K562 (cell line): ENCODE measurements around the gene IQGAP3. TPM values are rescaled to one million over a fixed set of nuclear protein-coding genes. Genes with fewer than 3 reads are reported as not detected.

Experiments used
- ATAC-seq: fragments of 200-7000 bp; cut with Tn5 transposase; 3 replicates; pipeline ENCODE4 v1.9.1; 2020; ENCODE audit warnings: moderate library complexity
- BruUV-seq: library from RNA; stranded (reverse); fragments of 400-500 nt; replicated peaks from 2 replicates; lab custom pipeline; 2021; lab: Mats Ljungman, UMichigan
- CTCF ChIA-PET: fragments of 300-600 bp; formaldehyde crosslinking; extraction: SDS; loops from one replicate; lab custom pipeline; 2021; ENCODE audit warnings: low intra/inter-chr PET ratio; lab: Yijun Ruan, JAX
- POLR2A ChIA-PET: fragments of 300-600, 350-650 bp; sonication (Branson Sonifier 250); formaldehyde crosslinking; extraction: SDS; loops from one replicate; lab custom pipeline; 2021; ENCODE audit warnings: antibody characterized with exemption, inconsistent platforms; lab: Yijun Ruan, JAX
- DNase-seq, 4 experiments: peaks; one replicate each; pipeline versions ENCODE4 v3.0.0 to v3.0.0-alpha.2; 2011 to 2018; ENCODE audit warnings: low spot score in 3 of 4, mixed read lengths in 3 of 4; ENCODE audit errors: extremely low read depth in 1 of 4
- FAIRE-seq: peaks from 2 replicates; lab custom pipeline; 2011; peaks lifted over from hg19 to GRCh38; lab: Jason Lieb, UNC
- H2AFZ ChIP-seq: 2 replicates; pipeline ENCODE4 v1.6.0; 2011; ENCODE audit warnings: low read depth, low read length, control low read depth, inconsistent platforms
- H3K27ac ChIP-seq: fragments of 200-600 bp; 3 replicates; pipeline ENCODE4 v1.8.0; 2011; ENCODE audit warnings: low read depth, mild to moderate bottlenecking, control low read depth, inconsistent platforms, low read length, moderate library complexity, mixed read lengths; ENCODE audit errors: extremely low read depth
- H3K27me3 ChIP-seq, 2 experiments: fragments of 300-600 bp in 1 of 2; 2 replicates in 1 of 2; 3 replicates in 1 of 2; pipeline versions ENCODE4 v1.6.0 to v1.8.0; 2011; ENCODE audit warnings: inconsistent platforms in 2 of 2, low read length in 2 of 2, mild to moderate bottlenecking in 1 of 2, mixed read lengths in 1 of 2, moderate library complexity in 1 of 2; ENCODE audit not compliant: control insufficient read depth in 2 of 2, insufficient read depth in 2 of 2
- H3K36me3 ChIP-seq: fragments of 300-600 bp; 3 replicates; pipeline ENCODE4 v1.8.0; 2011; ENCODE audit warnings: mild to moderate bottlenecking, low read length, inconsistent platforms; ENCODE audit not compliant: control insufficient read depth, insufficient read depth
- H3K4me1 ChIP-seq, 2 experiments: fragments of 200-600 bp in 1 of 2; replicated peaks in 1 of 2; 2 replicates in 1 of 2; 3 replicates in 1 of 2; pipeline versions ENCODE4 v1.5.1 to v1.8.0; 2011; ENCODE audit warnings: inconsistent platforms in 2 of 2, low read length in 2 of 2, mild to moderate bottlenecking in 1 of 2, mixed read lengths in 1 of 2, moderate library complexity in 1 of 2; ENCODE audit not compliant: control insufficient read depth in 2 of 2, insufficient read depth in 2 of 2
- H3K4me2 ChIP-seq: 2 replicates; pipeline ENCODE4 v1.6.1; 2011; ENCODE audit warnings: low read length, control low read depth, inconsistent platforms, mixed read lengths; ENCODE audit not compliant: insufficient read depth
- H3K4me3 ChIP-seq: fragments of 200-600 bp; sonication (generic), shearing (Covaris generic); 2 replicates; pipeline ENCODE4 v1.5.1; 2016; ENCODE audit warnings: control low read depth, inconsistent platforms
- H3K79me2 ChIP-seq: fragments of 200-600 bp; 3 replicates; pipeline ENCODE4 v1.8.0; 2011; ENCODE audit warnings: low read length, inconsistent platforms; ENCODE audit not compliant: control insufficient read depth, insufficient read depth
- H3K9ac ChIP-seq, 2 experiments: 2 replicates each; pipeline versions ENCODE4 v1.6.0 to v1.6.1; 2011; ENCODE audit warnings: low read depth in 2 of 2, low read length in 2 of 2, control low read depth in 1 of 2, inconsistent platforms in 1 of 2, mild to moderate bottlenecking in 1 of 2, mixed read lengths in 1 of 2; ENCODE audit not compliant: insufficient read depth in 1 of 2
- H3K9me1 ChIP-seq: one replicate; pipeline ENCODE4 v1.6.0; 2011; ENCODE audit warnings: inconsistent platforms, mild to moderate bottlenecking, low read length, moderate library complexity; ENCODE audit not compliant: control insufficient read depth, insufficient read depth
- H3K9me3 ChIP-seq: replicated peaks from 2 replicates; pipeline ENCODE4 v1.5.1; 2011; ENCODE audit warnings: low read depth, low read length, inconsistent platforms; ENCODE audit not compliant: control insufficient read depth, insufficient read depth
- H4K20me1 ChIP-seq: replicated peaks from 2 replicates; pipeline ENCODE4 v1.6.1; 2011; ENCODE audit warnings: low read length, inconsistent platforms, mixed read lengths; ENCODE audit not compliant: control insufficient read depth, insufficient read depth
- BRCA1 ChIP-seq, 2 experiments: fragments of 450-650 bp in 1 of 2; sonication (generic) in 1 of 2; formaldehyde crosslinking in 1 of 2; IDR thresholded peaks; 2 replicates each; pipeline versions ENCODE4 v1.5.0 to v1.6.1; 2017 to 2020; ENCODE audit warnings: mild to moderate bottlenecking in 1 of 2, missing genetic modification reagents in 1 of 2
- CBX8 ChIP-seq: fragments of 200-600 bp; sonication (generic); IDR thresholded peaks from 2 replicates; pipeline ENCODE4 v1.6.1; 2012; ENCODE audit warnings: borderline replicate concordance, mixed run types, low read depth, mild to moderate bottlenecking, moderate library complexity, mixed read lengths, low read length, control low read depth, inconsistent platforms; ENCODE audit not compliant: poor library complexity, severe bottlenecking; ENCODE audit errors: extremely low read depth
- WGBS: fragments of 100-300 bp; shearing (Covaris generic); methylation state at CpG from one replicate; pipeline ENCODE4 v1.1.6; 2016; ENCODE audit warnings: low coverage, mixed read lengths; ENCODE audit not compliant: insufficient coverage; ENCODE audit errors: missing lambda C conversion rate; 5-methylcytosine and 5-hydroxymethylcytosine counted together
- in situ Hi-C: fragments of 300-500 bp; cut with MboI; formaldehyde crosslinking; loops from 4 replicates; pipeline ENCODE4 v1.15.0; 2018; ENCODE audit warnings: inconsistent platforms, mixed read lengths
- intact Hi-C: fragments of 100-400 bp; cut with micrococcal nuclease; formaldehyde crosslinking; loops from 2 replicates; pipeline ENCODE4 v1.14.2; 2022
- polyA plus RNA-seq, 8 experiments: library from polyadenylated mRNA; depleted of rRNA in 4 of 8; stranded (reverse) in 5 of 8; unstranded in 3 of 8; fragments of >200 nt; fragmentation: Nextera tagmentation in 2 of 8; fragmentation: Illumina TruSeq in 1 of 8; extraction: Ambion mirVana in 2 of 8; extraction: Trizol in 1 of 8; gene quantifications; 2 replicates each; pipeline versions ENCODE4 v1.2.1 to v1.2.3, GENCODE V29; 2011 to 2014; ENCODE audit warnings: inconsistent platforms in 1 of 8, missing spikeins in 1 of 8
- total RNA-seq, 7 experiments: library from RNA; depleted of rRNA in 6 of 7; stranded (reverse); fragments of >200 nt in 6 of 7; fragmentation: Illumina TruSeq in 2 of 7; extraction: Trizol in 2 of 7; gene quantifications; 2 replicates each; pipeline versions ENCODE4 v1.2.1 to v1.2.3, GENCODE V29; 2011 to 2021; ENCODE audit warnings: low replicate concordance in 1 of 7
- TF ChIP-seq, protein P1 (sequence below), 2 experiments: fragments of 450-650 bp; formaldehyde crosslinking in 1 of 2; IDR thresholded peaks; 2 replicates each; pipeline versions ENCODE4 v1.4.0 to v1.6.1; 2014 to 2020; ENCODE audit warnings: mild to moderate bottlenecking in 2 of 2, borderline replicate concordance in 1 of 2, low read depth in 1 of 2

The IQGAP3 gene
- total and polyA plus RNA-seq, 9 of the 15 experiments (the other 6 are each of a cell fraction or from before 2014, with no cell fraction given), result 1.4 to 16.6 (median 11.9) TPM

GRCh38 chr1:156619582-156619955, 47.2 kb upstream of the IQGAP3 start:
- in situ Hi-C loops, result no loop called here
- FAIRE-seq (no peak), DNase-seq (no peak), ATAC-seq (no peak)
- Histone ChIP-seq H2AFZ (no peak overlapping the region), H3K9me3 (no peaks in the 10 kb centered on the region), H3K27me3 (no peaks in the 10 kb centered on the region), H3K4me3 (no peak overlapping the region), H3K9me1 (no peaks in the 10 kb centered on the region), H3K4me2 (no peak overlapping the region), H3K79me2 (no peaks in the 10 kb centered on the region), H3K27ac (no peak overlapping the region), H3K4me1 (peaks cover 17 to 34% of the 10 kb centered on the region in 2 experiments), H3K36me3 (no peaks in the 10 kb centered on the region), H3K9ac (no peak overlapping the region), H4K20me1 (no peaks in the 10 kb centered on the region)
- TF ChIP-seq BRCA1 (IDR thresholded peaks at IDR 0.05) (no peak), BRCA1 (CRISPR knock-in tag; IDR thresholded peaks at IDR 0.05) (0 out of 2 replicates have a peak, but pooled peaks have one; percentile 58), CBX8 (no peak)
- intact Hi-C loops, result no loop called here
- 5% methylated on average over 6 of the region's 6 CpGs for WGBS
- ChIA-PET POLR2A (interaction anchor here (1.0 to 1.4 kb wide), 3 partner anchors 11 to 523 kb away, joined by 3 read pairs; no protein-coding TSS in a partner anchor), CTCF (interaction anchor here (1.0 kb wide), 1 partner anchor 107 kb away, joined by 3 read pairs; no protein-coding TSS in a partner anchor)
- BruUV-seq, result no TSS peak

DNA sequence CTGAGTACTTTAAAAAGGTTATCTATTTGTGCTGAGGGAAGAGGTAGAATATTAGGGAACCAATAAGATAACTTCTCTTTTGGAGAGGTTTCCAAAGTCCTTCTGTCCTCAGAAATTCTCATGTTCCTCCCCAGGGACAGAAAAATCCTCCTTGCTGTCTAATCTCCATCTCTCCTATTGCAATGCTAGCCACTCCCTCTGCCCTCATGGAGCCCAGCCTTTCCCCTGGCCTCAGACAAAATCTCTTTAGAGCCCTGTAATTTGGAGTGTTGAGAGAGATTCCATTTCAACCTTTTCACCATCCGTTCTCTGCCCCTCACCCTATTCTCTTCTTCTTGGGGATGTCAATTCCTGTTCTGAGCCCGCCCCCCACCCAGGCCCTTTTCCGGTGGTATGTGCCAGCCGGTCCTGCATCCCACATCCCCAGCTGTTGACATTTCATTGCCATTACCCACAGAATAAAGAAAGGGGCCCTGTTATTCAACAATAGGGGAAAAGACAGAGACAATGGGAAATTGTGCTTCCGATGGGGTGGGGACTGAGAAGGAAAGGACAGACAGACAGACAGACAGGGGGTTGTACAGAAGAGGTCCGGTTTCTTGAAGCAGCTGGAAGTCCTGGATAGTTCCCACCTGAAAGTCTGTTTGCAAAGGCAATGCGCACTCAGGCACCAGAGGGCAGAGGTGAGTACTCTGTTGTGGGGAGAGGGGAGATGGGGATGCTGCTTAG, 46.7 kb upstream of the IQGAP3 start, which contains the start of gene HAPLN2:
Gene HAPLN2 (plus strand): TSS at position 563 of the 729 bp plus-strand sequence. CDS start 4,076 bp downstream, outside the sequence.
- CTCF ChIA-PET, result interaction anchor here (1.0 kb wide), 1 partner anchor 107 kb away, joined by 3 read pairs; no protein-coding TSS in a partner anchor
- H3K36me3 ChIP-seq, result no peaks in the 10 kb centered on the region
- H3K4me1 ChIP-seq, result peaks cover 17 to 28% of the 10 kb centered on the region in 2 experiments
- no TSS peak for BruUV-seq
- in situ Hi-C loops (no loop called here), intact Hi-C loops (no loop called here)
- ATAC-seq (peak; percentile 41; the same call in 2 of the 3 replicates), DNase-seq (peak in 3 of 4 experiments; percentile 40 to 59 (median 47)), FAIRE-seq (peak; percentile 23)
- no peaks in the 10 kb centered on the region for H4K20me1 ChIP-seq
- H3K27me3 ChIP-seq, result no peaks in the 10 kb centered on the region
- H2AFZ ChIP-seq, result no peak within 1 kb of the TSS
- no peak within 1 kb of the TSS for H3K4me2 ChIP-seq
- no peaks in the 10 kb centered on the region for H3K9me3 ChIP-seq
- no peak within 1 kb of the TSS for H3K4me3 ChIP-seq
- no peaks in the 10 kb centered on the region for H3K9me1 ChIP-seq
- H3K79me2 ChIP-seq, result no peaks in the 10 kb centered on the region
- POLR2A ChIA-PET, result interaction anchor here (1.0 to 1.5 kb wide), 4 partner anchors 8 to 523 kb away, joined by 3 to 4 read pairs (median 3); no protein-coding TSS in a partner anchor
- H3K27ac ChIP-seq, result no peak within 1 kb of the TSS
- 3% methylated on average over 7 of the region's 7 CpGs for whole genome bisulfite sequencing
- no peak within 1 kb of the TSS for H3K9ac ChIP-seq
- TF ChIP-seq, protein P1, sequence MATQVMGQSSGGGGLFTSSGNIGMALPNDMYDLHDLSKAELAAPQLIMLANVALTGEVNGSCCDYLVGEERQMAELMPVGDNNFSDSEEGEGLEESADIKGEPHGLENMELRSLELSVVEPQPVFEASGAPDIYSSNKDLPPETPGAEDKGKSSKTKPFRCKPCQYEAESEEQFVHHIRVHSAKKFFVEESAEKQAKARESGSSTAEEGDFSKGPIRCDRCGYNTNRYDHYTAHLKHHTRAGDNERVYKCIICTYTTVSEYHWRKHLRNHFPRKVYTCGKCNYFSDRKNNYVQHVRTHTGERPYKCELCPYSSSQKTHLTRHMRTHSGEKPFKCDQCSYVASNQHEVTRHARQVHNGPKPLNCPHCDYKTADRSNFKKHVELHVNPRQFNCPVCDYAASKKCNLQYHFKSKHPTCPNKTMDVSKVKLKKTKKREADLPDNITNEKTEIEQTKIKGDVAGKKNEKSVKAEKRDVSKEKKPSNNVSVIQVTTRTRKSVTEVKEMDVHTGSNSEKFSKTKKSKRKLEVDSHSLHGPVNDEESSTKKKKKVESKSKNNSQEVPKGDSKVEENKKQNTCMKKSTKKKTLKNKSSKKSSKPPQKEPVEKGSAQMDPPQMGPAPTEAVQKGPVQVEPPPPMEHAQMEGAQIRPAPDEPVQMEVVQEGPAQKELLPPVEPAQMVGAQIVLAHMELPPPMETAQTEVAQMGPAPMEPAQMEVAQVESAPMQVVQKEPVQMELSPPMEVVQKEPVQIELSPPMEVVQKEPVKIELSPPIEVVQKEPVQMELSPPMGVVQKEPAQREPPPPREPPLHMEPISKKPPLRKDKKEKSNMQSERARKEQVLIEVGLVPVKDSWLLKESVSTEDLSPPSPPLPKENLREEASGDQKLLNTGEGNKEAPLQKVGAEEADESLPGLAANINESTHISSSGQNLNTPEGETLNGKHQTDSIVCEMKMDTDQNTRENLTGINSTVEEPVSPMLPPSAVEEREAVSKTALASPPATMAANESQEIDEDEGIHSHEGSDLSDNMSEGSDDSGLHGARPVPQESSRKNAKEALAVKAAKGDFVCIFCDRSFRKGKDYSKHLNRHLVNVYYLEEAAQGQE (IDR thresholded peaks at IDR 0.05; ENCODE audit: borderline replicate concordance), result peak; percentile 15; the same call in 1 of the 2 replicates
- TF ChIP-seq, protein P1 (CRISPR knock-in tag; IDR thresholded peaks at IDR 0.05; ENCODE audit: low read depth), result no peak
